HG03575 (cell line): ENCODE results near the gene GSDME.
"Not testable (repeated sequence)": the region's sequence is repeated elsewhere in the genome, so short reads cannot be mapped to it uniquely, and the experiment has no call there.

Source experiments
- ATAC-seq: cut with Tn5 transposase; IDR thresholded peaks from one replicate; pipeline ENCODE4 v1.9.1; 2021; ENCODE audit not compliant: unreplicated experiment, insufficient number of reproducible peaks, low FRiP score; ENCODE audit errors: extremely low read depth

The GSDME gene

GRCh38 chr7:24757353-24758275 lies at the start of gene GSDME:
Gene GSDME, minus strand, starts transcription at chr7:24757464. Its CDS starts 7,690 bp downstream, at chr7:24749774.
- no peak for ATAC-seq

GRCh38 chr7:24802300-24802699 lies 45.0 kb upstream of the GSDME start:
- no peak for ATAC-seq

- ATAC-seq: no peak
These were observed 44.6 kb upstream of the GSDME start for GRCh38 chr7:24801883-24802282.

- no peak for ATAC-seq
These were observed 43.4 kb upstream of the GSDME start for GRCh38 chr7:24800667-24801066.

- ATAC-seq: no peak
These were observed 42.8 kb upstream of the GSDME start for GRCh38 chr7:24800073-24800472.

- ATAC-seq: no peak
These were observed 42.2 kb upstream of the GSDME start for GRCh38 chr7:24799506-24799905.

GRCh38 chr7:24798261-24798660 lies 41.0 kb upstream of the GSDME start:
- no peak for ATAC-seq

GRCh38 chr7:24797270-24797669 lies 40.0 kb upstream of the GSDME start:
- ATAC-seq: no peak

- no peak for ATAC-seq
These were observed 38.1 kb upstream of the GSDME start for GRCh38 chr7:24795407-24795767.

- not testable (repeated sequence) for ATAC-seq
These were observed 37.6 kb upstream of the GSDME start for GRCh38 chr7:24794751-24795406.

GRCh38 chr7:24793982-24794648 lies 36.9 kb upstream of the GSDME start:
- no peak for ATAC-seq

- no peak for ATAC-seq
These were observed 31.8 kb upstream of the GSDME start for GRCh38 chr7:24788961-24789576.

GRCh38 chr7:24788075-24788474 lies 30.8 kb upstream of the GSDME start:
- no peak for ATAC-seq

GRCh38 chr7:24786941-24787340 lies 29.7 kb upstream of the GSDME start:
- no peak for ATAC-seq

GRCh38 chr7:24786306-24786705 lies 29.0 kb upstream of the GSDME start:
- no peak for ATAC-seq

GRCh38 chr7:24784277-24784676 lies 27.0 kb upstream of the GSDME start:
- ATAC-seq: no peak

GRCh38 chr7:24783698-24784097 lies 26.4 kb upstream of the GSDME start:
- no peak for ATAC-seq

GRCh38 chr7:24781106-24781505 lies 23.8 kb upstream of the GSDME start:
- ATAC-seq: no peak

- ATAC-seq: no peak
These were observed 22.0 kb upstream of the GSDME start for GRCh38 chr7:24779283-24779655.
